OCI-LY7 (cell line): ENCODE results near the gene S100A1. TPM values are rescaled to one million over a fixed set of nuclear protein-coding genes. Genes with fewer than 3 reads are reported as not detected.

Source experiments
- BruUV-seq: library from RNA; stranded (reverse); fragments of 400-500 nt; replicated peaks from 2 replicates; lab custom pipeline; 2021; lab: Mats Ljungman, UMichigan
- CTCF ChIA-PET: fragments of 300-600 bp; sonication (Branson Sonifier 250); formaldehyde crosslinking; loops from one replicate; lab custom pipeline; 2022; ENCODE audit warnings: antibody characterized with exemption; ENCODE audit not compliant: unreplicated experiment; lab: Charles Lee
- POLR2A ChIA-PET: fragments of 300-600 bp; sonication (Branson Sonifier 250); formaldehyde crosslinking; loops from one replicate; lab custom pipeline; 2022; ENCODE audit warnings: antibody characterized with exemption; lab: Charles Lee
- DNase-seq: peaks from one replicate; pipeline ENCODE4 v3.0.0-alpha.2; 2015; ENCODE audit warnings: low spot score
- H2AFZ ChIP-seq: fragments of 200-600 bp; sonication (generic), shearing (Covaris generic); 2 replicates; pipeline ENCODE4 v1.6.1; 2014; ENCODE audit warnings: mild to moderate bottlenecking, antibody characterized with exemption, low read length, moderate library complexity
- H3K27ac ChIP-seq: fragments of 200-600 bp; sonication (generic); 2 replicates; pipeline ENCODE4 v1.5.1; 2014; ENCODE audit warnings: mixed run types, low read depth, mild to moderate bottlenecking, moderate library complexity, low read length, inconsistent platforms; ENCODE audit not compliant: poor library complexity, severe bottlenecking
- H3K36me3 ChIP-seq: fragments of 200-600 bp; sonication (generic); 2 replicates; pipeline ENCODE4 v1.6.1; 2014; ENCODE audit warnings: mild to moderate bottlenecking, antibody characterized with exemption, low read length, moderate library complexity, mixed read lengths; ENCODE audit not compliant: insufficient read depth
- H3K4me1 ChIP-seq: fragments of 200-600 bp; sonication (generic); 2 replicates; pipeline ENCODE4 v1.5.1; 2014; ENCODE audit warnings: mild to moderate bottlenecking, low read length; ENCODE audit not compliant: insufficient read depth, poor library complexity, severe bottlenecking
- H3K4me2 ChIP-seq: fragments of 200-600 bp; sonication (generic); 2 replicates; pipeline ENCODE4 v1.6.1; 2014; ENCODE audit warnings: mild to moderate bottlenecking, low read length
- H3K4me3 ChIP-seq: fragments of 200-600 bp; sonication (generic); 2 replicates; pipeline ENCODE4 v1.5.1; 2014; ENCODE audit warnings: mild to moderate bottlenecking, low read depth, low read length; ENCODE audit not compliant: poor library complexity, severe bottlenecking
- H3K79me2 ChIP-seq: fragments of 200-600 bp; sonication (generic); 2 replicates; pipeline ENCODE4 v1.6.1; 2016; ENCODE audit warnings: low read depth, mild to moderate bottlenecking, low read length, moderate library complexity, mixed read lengths; ENCODE audit not compliant: insufficient read depth
- H3K9me2 ChIP-seq: fragments of 200-600 bp; sonication (generic); 2 replicates; pipeline ENCODE4 v1.6.1; 2016; ENCODE audit warnings: mild to moderate bottlenecking, low read length, mixed read lengths; ENCODE audit not compliant: insufficient read depth
- H3K9me3 ChIP-seq: fragments of 200-600 bp; sonication (generic); 2 replicates; pipeline ENCODE4 v1.6.1; 2014; ENCODE audit warnings: mild to moderate bottlenecking, mixed run types, low read length, mixed read lengths
- H4K20me1 ChIP-seq: fragments of 200-600 bp; sonication (generic); 2 replicates; pipeline ENCODE4 v1.6.1; 2014; ENCODE audit warnings: mild to moderate bottlenecking, antibody characterized with exemption, low read length, moderate library complexity, mixed read lengths; ENCODE audit not compliant: insufficient read depth
- CTCF ChIP-seq: fragments of 200-600 bp; sonication (generic); conservative IDR thresholded peaks from 2 replicates; pipeline ENCODE4 v1.5.1; 2014; ENCODE audit warnings: mild to moderate bottlenecking, antibody characterized with exemption, low read length, moderate library complexity, mixed read lengths
- EZH2phosphoT487 ChIP-seq: fragments of 200-600 bp; sonication (generic); IDR thresholded peaks from 2 replicates; pipeline ENCODE4 v1.6.1; 2018; ENCODE audit warnings: low read depth, borderline replicate concordance, mild to moderate bottlenecking, mixed run types, antibody characterized with exemption, low read length, moderate library complexity, mixed read lengths
- intact Hi-C: fragments of 100-400 bp; cut with micrococcal nuclease; formaldehyde crosslinking; loops from one replicate; pipeline ENCODE4 v1.10.0; 2022; ENCODE audit not compliant: unreplicated experiment
- total RNA-seq, 2 experiments: library from RNA; depleted of rRNA in 1 of 2; stranded (reverse); fragments of >200 nt in 1 of 2; shearing (Covaris generic) in 1 of 2; gene quantifications; 2 replicates each; pipeline ENCODE4 v1.2.3, GENCODE V29; 2014 to 2022

S100A1 gene
- total RNA-seq, 2 experiments from 2014 or later, result not detected

DNA sequence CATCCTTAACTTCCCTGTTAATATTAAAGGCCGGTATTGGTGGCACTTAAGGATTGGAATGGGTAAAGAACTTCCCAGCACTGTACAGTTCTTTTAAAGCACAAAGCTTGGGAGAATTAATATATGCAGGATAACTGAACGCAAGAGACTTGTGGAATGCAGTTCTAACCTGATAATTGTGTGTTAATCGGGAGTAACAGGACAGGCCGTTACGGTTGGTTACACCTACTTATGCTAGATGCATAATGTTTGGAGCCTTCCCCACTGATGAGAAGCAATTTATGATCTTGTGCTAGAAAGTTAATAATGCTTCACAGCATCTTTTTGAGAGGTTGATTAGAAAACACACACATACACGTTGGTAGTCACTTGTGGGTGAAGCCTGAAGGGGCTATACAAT, 12.6 kb downstream of the S100A1 start:
- H3K79me2 ChIP-seq, result peaks cover 13% of the 10 kb centered on the region
- intact Hi-C loops, result no loop called here
- H3K4me1 ChIP-seq, result peaks cover 4% of the 10 kb centered on the region
- peaks cover 100% of the 10 kb centered on the region for H3K36me3 ChIP-seq
- DNase-seq, result no peak
- H3K9me3 ChIP-seq, result no peaks in the 10 kb centered on the region
- no peak overlapping the region for H3K4me2 ChIP-seq
- POLR2A ChIA-PET, result no interaction called here
- H2AFZ ChIP-seq, result no peak overlapping the region
- H4K20me1 ChIP-seq, result no peaks in the 10 kb centered on the region
- H3K27ac ChIP-seq, result no peak overlapping the region
- CTCF ChIA-PET, result no interaction called here
- no TSS peak for BruUV-seq
- no peak for TF ChIP-seq EZH2phosphoT487
- TF ChIP-seq CTCF, result no peak
- no peak overlapping the region for H3K4me3 ChIP-seq
- no peaks in the 10 kb centered on the region for H3K9me2 ChIP-seq

- Histone ChIP-seq H4K20me1 (no peaks in the 10 kb centered on the region), H3K4me2 (no peak overlapping the region), H3K36me3 (peaks cover 100% of the 10 kb centered on the region), H3K4me3 (no peak overlapping the region), H3K4me1 (no peaks in the 10 kb centered on the region), H3K9me2 (no peaks in the 10 kb centered on the region), H3K27ac (no peak overlapping the region), H3K79me2 (peaks cover under 1% of the 10 kb centered on the region; the same call in 1 of the 2 replicates), H3K9me3 (no peaks in the 10 kb centered on the region), H2AFZ (no peak overlapping the region)
- ChIA-PET CTCF (no interaction called here), POLR2A (no interaction called here)
- TF ChIP-seq CTCF (no peak), EZH2phosphoT487 (no peak)
- intact Hi-C loops, result no loop called here
- DNase-seq, result no peak
- BruUV-seq, result no TSS peak
These were observed 13.9 kb downstream of the S100A1 start for GRCh38 chr1:153642161-153642560.

DNA sequence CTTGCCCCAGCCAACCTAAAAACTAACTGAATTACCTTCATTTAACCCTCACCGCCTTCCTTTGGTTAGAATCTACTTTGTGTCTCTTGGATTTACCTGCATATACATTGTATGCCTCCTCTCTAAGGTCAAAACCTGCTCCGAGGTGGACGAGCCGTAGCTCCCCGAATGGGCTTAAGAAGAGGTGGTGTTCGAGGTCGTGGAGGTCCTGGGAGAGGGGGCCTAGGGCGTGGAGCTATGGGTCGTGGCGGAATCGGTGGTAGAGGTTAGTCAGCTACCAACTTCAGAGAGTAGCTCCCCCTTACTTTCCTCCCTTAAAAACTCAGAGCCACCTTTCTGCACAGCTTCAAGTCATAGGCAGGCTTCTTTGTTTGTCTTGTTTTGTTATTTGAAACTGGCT, 14.9 kb downstream of the S100A1 start:
- no peak for TF ChIP-seq EZH2phosphoT487
- TF ChIP-seq CTCF, result no peak
- Histone ChIP-seq H4K20me1 (no peaks in the 10 kb centered on the region), H3K4me3 (no peak overlapping the region), H3K9me3 (no peaks in the 10 kb centered on the region), H3K27ac (no peak overlapping the region), H3K36me3 (peaks cover 95% of the 10 kb centered on the region), H2AFZ (no peak overlapping the region), H3K4me2 (no peak overlapping the region), H3K4me1 (no peaks in the 10 kb centered on the region), H3K9me2 (no peaks in the 10 kb centered on the region), H3K79me2 (no peaks in the 10 kb centered on the region; the same call in 1 of the 2 replicates)
- DNase-seq, result no peak
- BruUV-seq, result no TSS peak
- intact Hi-C loops, result no loop called here
- POLR2A ChIA-PET, result interaction anchor here (0.7 to 2.2 kb wide), 4 partner anchors 8 to 26 kb away, joined by 3 to 8 read pairs (median 4); partner anchors contain the start of gene CHTOP
- CTCF ChIA-PET, result no interaction called here
